IPS-11a (cell line): ENCODE results near the gene AJUBA.
"Not testable (repeated sequence)": the region's sequence is repeated elsewhere in the genome, so short reads cannot be mapped to it uniquely, and the experiment has no call there.

Experiments used
- H3K4me3 ChIP-seq: one replicate; pipeline ENCODE4 v1.5.1; 2013; ENCODE audit warnings: low read depth, low read length, control low read depth

The AJUBA gene

DNA sequence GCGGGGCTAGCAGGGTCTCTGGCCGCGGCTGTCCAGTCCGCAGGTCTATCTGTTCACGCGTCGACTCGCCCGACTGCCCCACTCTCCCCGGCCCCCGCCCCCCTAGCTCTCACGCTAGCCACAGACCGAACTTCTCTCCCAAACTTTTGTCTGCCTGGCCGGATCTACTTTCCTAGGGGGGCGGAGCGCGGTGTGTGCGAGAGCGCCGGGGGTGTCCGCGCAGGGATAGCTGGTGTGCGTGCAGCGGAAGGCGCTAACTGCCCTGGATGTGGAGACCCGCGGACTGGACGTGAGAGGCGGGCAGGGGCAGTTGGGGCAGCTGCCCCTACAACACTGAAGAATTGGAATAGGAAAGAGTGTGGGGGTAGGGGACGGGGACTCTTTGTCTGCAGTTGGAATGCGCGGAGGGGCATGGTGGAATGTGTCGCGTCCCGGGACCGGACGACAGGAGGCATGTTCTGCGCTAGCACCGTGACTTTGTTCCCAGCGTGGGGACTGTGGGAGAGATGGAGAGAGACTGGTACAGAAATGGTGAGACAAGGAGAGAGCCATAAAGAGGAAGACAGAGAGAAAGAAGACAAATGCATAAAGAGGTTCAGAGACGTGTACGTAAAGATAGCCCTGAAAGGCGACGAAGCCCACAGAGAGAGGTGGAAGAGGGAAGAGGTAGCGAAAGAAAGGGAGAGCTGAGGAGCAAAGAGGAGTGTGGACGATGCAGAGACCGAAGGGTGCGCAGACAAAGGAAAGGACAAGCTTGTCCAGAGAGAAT, at the start of gene AJUBA:
AJUBA (minus strand) TSS at position 75 of the 769 bp plus-strand sequence. CDS start 285 bp downstream, outside the sequence.
- peak within 1 kb of the TSS; percentile 82 for H3K4me3 ChIP-seq

DNA sequence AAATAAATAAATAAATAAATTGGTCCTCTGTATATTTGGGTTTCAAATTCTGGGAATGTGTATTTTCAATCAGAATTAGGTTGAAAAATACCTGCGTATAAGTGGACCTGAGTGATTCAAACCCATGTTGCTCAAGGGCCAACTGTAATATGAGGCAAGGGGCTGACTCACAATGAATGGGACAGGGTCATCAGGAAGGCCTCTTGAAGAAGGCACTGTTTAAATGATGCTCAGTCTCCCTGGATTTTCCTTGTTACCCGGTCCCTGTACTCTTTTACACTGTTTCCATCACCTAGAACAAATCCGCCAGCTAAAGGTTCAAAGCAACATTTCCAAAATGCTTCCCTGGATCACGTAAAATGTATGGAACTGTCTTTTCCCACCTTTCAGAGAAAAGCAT, 48.6 kb upstream of the AJUBA start:
- H3K4me3 ChIP-seq = no peak overlapping the region

DNA sequence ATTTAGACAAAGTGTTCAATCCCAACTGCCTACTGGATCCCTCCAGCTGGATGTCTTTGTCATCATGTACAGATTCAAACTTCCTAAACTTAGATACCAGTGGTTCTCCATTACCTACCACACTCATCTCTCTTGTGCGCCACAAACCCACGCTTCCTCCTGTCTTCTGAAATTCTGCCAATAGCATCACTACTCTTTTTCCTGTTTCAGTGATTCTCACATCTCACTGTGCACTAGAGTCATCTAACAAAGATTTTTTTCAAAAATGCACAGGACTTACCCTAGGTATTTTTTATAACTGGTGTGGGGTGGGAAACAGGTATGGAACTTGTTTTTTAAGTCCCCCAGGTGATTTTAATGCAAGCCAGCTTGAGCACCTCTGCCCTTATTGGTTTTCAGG, 46.4 kb upstream of the AJUBA start:
- H3K4me3 ChIP-seq = no peak overlapping the region

DNA sequence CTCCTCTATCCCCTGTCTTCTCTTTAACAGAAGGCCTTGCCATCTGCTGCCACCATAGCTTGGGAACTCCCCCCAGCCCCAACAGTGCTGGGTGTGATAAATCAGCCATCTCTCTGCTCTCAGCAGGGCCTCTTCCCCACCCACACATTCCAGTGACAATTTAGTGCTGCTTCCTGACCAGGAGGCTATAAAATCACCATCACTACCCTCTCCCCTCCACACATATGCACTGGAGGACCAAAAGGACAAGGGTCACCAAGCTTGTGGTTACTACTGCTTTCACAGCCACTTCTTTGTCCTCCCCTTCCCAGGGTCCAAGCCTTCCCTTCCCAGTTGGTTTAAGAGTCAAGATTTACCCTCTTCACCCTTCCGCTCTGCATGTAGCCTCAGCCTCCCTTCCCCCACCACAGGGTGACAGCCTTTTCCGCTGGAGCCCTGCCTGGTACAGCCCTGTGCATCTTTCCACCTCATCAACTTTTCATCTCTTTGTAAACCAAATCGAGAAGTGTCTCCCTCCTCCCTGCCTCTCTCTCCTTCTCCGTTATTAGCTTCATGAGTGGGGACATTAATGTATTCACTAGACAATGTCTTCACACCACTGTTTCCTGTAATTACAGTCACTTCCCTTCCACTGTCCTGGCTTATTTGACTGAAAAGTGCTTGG, 42.9 kb upstream of the AJUBA start:
- no peak overlapping the region for H3K4me3 ChIP-seq

DNA sequence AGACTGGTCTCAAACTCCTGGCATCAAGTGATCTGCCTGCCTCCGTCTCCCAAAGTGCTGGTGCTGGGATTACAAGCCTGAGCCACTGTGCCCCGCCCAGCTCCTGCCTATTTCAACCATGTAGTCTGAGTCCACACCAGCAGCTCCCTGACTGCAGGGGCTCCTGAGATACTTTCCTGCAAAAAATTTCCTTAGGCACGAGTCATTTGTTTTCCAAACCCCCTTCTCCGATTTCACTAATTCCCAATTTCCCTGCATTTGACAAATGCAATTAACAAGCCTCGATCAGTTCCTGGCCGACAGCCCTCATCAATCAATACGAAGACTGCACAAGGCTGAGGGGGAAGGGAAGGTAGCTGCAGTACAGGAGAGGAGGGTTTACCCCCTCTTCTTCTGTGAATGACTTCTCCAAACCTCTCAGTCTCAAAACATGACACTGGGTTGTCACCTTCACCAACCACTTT, 42.3 kb upstream of the AJUBA start:
- no peak overlapping the region for H3K4me3 ChIP-seq

DNA sequence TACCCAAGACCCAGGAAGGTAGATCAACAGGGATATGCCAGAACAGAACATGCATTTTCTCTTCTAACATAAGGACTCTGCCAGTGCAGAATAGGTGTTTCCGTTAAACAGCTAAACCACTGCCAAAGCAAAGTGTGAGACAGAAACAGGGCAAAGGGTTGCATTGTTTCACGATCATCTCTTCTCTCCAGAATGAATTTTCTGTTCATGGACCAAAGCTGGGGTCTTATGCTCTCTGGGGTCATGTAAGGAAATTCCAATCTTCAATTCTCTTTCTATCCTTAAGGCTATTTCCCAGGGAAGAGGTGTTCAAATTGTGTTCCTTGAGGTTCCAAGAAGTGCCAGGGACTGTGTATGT, 41.4 kb upstream of the AJUBA start:
- no peak overlapping the region for H3K4me3 ChIP-seq

DNA sequence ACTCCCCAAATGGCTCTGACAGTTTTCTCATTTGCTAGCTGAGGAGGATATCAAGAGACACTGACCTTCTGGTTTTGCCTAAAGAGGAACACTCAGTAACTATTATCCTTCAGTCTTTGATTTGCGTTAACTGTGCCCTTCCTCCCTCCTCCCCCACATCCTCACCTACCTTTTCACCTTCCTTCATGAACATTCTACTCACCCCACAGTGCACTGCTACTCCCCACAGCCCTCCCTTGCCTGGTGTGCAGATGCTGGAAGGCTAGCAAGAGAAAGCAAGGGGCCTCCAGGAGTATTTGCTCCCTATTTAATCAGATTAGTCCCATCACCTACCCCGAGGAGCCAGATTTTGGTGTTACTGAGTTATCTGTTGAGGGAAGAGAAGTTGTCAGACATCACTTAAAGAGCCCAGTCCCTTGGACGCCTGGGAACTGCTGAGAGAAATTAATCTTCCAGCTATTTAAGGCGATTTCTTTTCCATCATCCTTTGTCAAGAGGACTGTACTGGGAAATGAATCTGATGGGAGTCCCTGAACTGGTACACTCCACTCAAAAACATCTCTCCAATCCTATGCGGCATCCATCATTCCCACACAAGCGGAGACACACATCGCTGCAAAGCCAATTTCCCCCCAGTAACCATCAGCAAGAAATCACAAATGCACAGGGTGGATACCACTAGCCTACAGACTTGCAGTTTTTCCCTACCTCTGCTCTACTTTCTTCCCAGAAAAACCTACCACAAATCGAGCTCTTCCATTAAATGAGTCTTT, 40.9 kb upstream of the AJUBA start:
- no peak overlapping the region for H3K4me3 ChIP-seq

DNA sequence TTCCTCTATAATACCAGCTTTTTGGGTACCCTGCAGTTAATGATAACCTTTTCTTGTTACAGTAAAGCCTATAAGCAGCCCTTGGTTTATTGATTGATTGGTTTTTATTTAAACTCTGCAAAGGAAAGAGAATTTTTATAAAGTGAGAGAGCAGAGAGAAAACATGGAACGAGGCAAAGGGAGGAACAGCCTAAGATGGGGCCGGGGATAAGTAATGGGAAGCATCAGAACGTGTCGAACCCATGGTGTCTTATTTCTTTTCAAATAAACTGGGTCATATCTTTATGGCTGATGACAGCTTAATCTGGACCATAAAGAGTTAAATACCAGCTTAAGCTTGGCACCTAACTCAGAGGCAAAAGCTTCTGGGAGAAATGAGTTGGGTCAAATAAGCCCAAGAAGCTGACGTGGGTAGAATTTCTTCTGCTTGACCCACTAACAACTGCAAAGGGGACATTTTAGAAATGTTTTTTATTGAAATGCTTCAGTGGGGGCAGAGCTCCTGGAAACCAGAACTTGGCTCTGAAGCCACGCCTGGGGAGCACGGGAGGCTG, 39.6 kb upstream of the AJUBA start:
- H3K4me3 ChIP-seq = no peak overlapping the region

DNA sequence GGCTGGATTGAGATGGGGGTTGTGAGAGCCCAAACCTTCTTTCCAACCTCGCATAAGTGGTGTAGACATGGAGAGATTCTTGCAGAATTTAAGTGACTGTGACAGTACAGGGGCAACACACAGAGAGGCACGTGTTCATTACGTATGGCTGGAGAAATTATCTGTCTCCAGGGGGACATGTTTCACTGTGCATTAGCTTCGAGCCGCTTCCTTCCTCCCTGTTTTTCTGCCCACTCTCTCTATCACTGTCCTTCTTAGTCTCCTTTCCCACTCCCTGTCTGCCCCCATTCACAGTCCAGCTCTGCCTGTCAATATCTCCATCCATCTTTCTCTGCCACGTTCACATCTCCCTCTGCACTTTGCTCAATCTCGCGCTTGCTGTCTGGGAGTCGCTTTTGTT, 39.1 kb upstream of the AJUBA start:
- no peak overlapping the region for H3K4me3 ChIP-seq

DNA sequence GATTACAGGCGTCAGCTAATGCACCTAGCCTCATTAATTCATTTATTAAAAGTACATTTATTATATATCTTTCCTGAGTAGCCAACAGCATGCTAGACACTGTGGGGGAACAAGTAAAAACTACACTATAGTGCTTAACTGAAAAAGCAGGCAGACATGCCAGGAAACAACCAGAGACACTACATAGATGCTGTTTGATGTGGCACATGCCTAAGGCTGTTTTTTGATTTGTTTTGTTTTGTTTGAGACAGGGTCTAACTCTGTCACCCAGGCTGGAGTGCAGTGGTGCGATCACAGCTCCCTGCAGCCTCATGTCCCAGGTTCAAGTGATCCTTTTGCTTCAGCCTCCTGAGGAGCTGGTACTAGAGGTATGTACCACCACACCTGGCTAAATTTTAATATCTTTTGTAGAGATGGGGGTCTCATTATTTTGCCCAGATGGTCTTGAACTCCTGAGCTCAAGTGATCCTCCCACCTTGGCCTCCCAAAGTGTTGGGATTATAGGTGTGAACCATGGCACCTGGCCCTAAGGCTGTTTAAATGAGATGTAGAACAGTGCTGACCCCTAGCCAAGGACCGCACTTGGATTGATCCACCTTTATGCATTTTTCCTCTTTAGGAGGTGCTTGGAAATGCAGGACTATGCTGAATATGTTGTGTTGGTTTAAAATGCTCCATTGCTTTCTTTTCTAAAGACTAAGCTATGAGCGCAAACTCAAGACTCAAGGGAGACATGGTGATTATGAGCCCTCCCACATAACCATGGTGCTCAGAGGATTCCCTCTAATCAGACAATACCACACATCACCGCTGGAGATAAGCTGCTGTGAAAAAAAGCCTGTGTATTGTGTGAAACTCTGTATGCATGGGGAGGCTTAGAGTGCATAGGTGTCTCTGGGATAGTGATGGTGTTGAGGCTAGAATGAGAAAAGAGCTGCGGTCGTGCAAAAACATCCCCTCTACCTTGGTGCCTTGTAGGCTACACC, 38.1 kb upstream of the AJUBA start:
- H3K4me3 ChIP-seq = no peak overlapping the region

DNA sequence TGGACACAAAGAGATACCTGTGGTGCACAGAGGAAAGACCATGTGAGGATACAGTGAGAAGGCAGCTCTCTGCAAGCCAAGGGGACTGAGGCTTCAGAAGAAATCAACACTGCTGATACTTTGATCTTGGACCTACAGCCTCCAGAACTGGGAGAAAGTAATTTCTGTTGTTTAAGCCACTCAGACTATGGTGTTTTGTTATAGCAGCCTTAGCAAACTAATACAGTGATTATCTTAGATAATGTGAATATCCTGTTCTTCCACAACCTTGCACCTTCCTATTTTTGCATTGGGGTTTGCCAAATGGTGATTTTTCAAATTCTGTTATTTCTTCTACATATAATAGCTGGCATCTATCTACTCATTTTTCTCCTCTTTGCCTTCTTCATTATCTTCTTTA, 35.8 kb upstream of the AJUBA start:
- no peak overlapping the region for H3K4me3 ChIP-seq

DNA sequence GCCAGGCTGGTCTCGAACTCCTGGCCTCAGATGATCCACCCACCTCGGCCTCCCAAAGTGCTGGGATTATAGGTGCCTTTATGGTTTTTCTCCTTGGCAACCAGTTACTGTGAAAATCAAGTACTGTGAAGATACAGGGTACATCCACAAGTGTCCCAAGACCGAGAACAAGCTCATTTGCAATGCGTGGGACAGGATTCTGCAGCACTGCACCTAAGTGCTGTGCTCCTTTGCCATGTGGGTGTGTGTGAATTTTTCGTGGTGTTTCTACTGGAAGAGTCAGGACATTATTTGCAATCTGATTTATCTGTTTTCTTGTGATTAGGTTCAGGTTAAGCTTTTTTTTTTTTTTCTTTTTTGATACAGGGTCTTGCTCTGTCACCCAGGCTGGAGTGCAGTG, 34.7 kb upstream of the AJUBA start:
- H3K4me3 ChIP-seq = no peak overlapping the region

DNA sequence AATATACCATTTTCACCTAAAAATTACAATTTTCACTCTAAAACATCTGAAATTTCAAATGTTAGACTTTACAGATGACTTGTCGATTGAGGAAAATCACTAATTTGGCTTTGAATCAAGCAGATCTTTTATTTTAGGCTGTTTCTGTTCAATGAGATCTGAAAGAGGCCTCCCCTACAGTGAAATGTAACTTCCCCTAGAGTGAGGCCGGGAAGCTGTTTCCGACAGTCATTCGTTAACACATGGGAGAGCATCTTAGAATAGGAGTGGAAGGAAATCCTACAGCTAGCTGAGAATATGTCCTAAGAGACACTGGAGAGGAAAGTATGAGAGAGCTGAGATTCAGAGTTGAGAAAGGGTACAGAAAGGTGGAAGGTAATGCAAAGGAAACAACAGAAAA, 33.3 kb upstream of the AJUBA start:
- no peak overlapping the region for H3K4me3 ChIP-seq

DNA sequence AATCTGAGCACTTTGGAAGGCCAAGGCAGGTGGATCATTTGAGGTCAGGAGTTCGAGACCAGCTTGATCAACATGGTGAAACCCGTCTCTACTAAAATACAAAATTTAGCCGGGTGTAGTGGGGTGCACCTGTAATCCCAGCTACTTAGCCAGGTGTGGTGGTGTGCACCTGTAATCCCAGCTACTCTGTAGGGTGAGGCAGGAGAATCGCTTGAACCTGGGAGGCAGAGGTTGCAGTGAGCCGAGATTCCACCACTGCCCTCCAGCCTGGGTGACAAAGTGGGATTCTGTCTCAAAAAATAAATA, 31.4 kb upstream of the AJUBA start:
- not testable (repeated sequence) for H3K4me3 ChIP-seq

DNA sequence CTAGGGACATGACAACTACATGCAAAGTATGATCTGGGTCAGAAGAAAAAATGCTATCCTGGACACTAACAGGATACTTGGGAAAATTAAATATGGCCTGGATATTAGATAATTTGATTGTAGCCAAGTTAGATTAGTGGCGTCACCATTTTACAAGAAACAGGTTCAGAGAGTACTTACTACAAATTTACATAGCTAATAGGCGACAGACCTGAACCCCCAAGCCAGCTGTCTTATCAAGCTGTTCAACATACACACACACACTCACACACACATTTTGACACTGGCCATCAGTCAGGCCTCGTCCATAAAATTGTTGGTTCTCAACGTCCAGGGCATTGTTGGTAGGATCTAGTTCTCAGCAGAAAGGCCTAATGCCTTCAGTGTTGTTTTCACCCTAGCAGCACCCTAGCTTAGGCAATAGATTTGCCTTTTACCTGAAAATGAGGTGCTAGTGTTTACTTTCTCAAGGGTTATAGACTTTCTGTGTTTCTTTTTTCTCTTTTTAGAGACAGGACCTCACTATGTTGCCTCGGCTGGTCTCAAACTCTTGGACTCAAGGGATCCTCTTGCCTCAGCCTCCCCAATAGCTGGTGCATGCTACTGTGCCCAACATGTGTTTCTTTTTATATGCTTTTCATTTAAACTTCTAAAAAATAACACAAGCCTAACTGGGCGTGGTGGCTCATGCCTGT, 30.9 kb upstream of the AJUBA start:
- H3K4me3 ChIP-seq = no peak overlapping the region

DNA sequence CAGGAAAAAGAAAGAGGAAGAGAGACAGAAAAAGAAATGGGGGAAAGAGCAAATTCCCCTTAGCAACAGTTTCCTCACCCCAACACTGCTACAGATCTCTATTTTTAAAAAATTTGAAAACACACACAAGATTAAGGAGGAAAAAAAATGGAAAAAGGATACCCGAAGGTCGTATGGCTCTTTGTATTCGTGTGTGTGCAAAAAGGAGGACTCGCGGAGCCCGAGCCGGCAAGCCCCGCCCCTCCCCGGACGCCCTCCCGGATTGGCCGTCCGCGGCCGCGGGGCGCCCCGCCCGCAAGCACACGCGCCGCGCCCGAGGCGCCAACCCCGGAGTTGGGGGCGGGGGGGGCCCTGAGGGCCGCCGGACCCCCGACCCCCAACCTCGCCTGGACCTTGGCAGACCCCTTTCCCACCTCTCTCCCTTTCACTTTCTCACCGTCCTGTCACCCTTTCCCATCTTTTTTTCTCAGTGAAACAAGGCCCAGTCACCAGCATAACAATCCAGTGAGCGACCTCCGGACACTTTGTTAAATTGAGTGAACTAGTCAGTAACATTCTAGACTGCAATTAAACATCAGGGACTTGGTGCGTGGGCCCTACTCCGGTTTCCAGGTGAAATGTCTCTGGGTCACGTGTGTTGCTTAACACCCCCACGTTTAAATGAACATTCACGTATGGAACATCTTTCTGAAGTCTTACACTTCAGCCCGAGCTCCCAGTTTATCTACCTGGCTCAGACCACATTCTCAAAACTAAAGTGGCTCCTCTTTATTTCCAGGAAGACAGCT, 27.8 kb upstream of the AJUBA start, which contains the start of gene C14orf93:
C14orf93 (minus strand) TSS at position 205 of the 788 bp plus-strand sequence. CDS start 11,120 bp downstream, outside the sequence.
- peak within 1 kb of the TSS; percentile 46 for H3K4me3 ChIP-seq

DNA sequence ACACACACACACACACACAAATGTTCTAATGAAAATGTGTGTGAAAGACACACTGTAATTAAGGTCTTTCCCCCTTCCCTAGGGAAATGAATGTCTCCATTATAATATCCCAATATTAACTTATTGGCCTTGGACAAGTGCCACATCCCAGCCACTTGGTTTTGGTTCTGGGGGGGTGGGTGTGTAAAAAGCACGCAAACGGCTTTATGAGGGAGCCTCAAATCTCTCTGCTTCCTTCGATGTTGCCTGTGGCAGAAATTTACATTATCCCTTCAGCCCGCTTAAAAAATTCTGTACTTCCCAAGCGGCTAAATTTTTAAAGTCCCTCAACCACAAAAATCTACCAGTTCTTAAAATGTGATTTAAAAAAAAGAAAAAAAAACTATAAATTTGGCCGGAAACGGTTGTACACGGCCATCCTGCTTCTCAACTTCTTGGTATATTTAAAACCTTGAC, 27.2 kb upstream of the AJUBA start:
- H3K4me3 ChIP-seq = peak overlapping the region; percentile 46

DNA sequence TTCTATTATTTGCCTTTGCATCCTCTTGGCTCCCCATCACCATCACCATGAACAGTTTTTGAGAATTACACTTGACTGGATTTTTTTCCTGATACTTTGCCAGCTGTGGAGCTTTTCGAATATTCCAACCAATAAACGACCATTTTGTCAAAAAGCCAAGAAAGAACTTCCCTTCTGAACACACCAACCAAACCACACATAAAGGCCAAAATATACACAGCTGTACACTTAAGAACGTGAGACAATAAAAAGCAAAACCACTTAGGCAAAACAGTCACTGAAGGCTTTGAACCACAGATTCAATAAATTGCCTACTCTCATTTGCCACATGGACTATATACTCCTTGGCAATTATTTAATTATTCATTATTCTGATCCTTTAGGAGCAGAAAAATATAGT, 26.5 kb upstream of the AJUBA start:
- H3K4me3 ChIP-seq = no peak overlapping the region
